Fibroblast of the aortic adventitia (primary cell): ENCODE data around the gene KIAA1217. TPM values are rescaled to one million over a fixed set of nuclear protein-coding genes. Genes with fewer than 3 reads are reported as not detected.

Experiments used
- DNase-seq: peaks from one replicate; pipeline ENCODE4 v3.0.0-alpha.2; 2010; ENCODE audit warnings: low read depth
- H3K4me3 ChIP-seq: 2 replicates; pipeline ENCODE4 v1.5.1; 2011; ENCODE audit warnings: low read depth, mild to moderate bottlenecking, control low read depth, low read length, moderate library complexity
- CTCF ChIP-seq: IDR thresholded peaks from 2 replicates; pipeline ENCODE4 v1.5.1; 2011; ENCODE audit warnings: mild to moderate bottlenecking, low read length, control low read depth, inconsistent platforms; ENCODE audit not compliant: insufficient read depth
- total RNA-seq: library from RNA; depleted of rRNA; stranded (reverse); fragments of >200 nt; gene quantifications from 2 replicates; pipeline ENCODE4 v1.2.3, GENCODE V29; 2012; ENCODE audit warnings: low replicate concordance

Gene KIAA1217
- total RNA-seq, 1 donor, result 12.5 TPM

DNA sequence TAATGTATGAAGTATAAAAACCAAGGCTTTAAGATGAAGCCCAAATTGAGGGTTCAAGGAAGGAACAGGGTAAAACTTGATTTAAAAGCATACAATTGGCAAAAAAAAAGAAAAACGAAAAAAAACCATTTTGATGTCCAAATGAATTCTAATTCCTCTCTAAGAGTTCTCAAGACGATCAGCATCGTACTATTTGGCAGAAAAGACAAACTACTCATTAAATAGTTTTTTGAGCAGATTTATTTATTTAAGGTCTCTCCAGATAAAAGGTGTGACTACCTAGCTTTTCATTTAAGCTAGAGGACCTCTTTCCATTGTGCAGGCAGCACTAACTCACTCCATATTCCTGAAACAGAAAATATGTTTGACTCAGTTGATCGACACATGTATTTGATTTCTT, 245.0 kb downstream of the KIAA1217 start:
- DNase-seq, result no peak
- H3K4me3 ChIP-seq, result no peak overlapping the region
- TF ChIP-seq CTCF, result no peak

DNA sequence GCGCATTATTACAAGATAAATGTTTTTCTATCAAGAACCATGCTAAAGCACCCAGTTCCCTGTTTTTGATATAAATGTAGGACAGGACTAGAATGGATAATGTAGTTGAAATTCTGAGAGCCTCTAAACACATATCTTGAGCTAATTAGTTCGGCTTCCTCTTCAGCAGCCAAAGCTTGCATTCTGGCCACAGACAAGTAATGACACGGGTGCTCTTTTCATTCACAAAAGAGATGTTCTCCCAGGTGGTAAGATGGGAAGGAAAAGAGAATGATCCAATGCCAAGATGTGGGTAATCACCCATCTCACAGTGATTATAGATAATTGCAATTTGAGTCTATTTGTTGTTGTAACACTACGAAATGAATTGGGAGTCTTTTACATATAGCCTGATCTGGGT, 246.5 kb downstream of the KIAA1217 start:
- no peak for TF ChIP-seq CTCF
- H3K4me3 ChIP-seq, result no peak overlapping the region
- no peak for DNase-seq

DNA sequence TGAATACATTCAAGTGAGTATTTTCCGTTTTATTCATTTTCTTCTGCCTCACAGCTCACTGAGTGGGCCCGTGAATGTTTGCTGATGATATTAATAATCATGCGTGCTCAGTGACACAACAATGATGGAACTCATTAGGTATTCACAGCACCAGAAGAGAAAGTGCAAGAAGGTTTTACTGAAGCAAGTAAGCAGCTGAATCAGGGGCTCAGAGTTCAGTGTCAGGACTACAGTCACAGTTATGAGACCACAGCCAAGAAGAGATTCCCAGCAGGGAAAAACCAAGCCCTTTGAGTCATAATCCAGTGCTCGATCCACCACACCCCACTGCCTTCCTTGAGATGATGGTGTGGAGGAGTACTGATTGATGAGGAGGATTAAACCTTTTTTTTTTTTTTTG, 247.4 kb downstream of the KIAA1217 start:
- no peak for TF ChIP-seq CTCF
- DNase-seq, result peak; percentile 82
- no peak overlapping the region for H3K4me3 ChIP-seq

GRCh38 chr10:24457661-24458318, 248.9 kb downstream of the KIAA1217 start:
- DNase-seq, result no peak

GRCh38 chr10:24459836-24460235, 250.9 kb downstream of the KIAA1217 start:
- no peak for DNase-seq
- TF ChIP-seq CTCF, result no peak
- H3K4me3 ChIP-seq, result no peak overlapping the region

More at GRCh38 chr10:24457661-24458318, 248.9 kb downstream of the KIAA1217 start:
- H3K4me3 ChIP-seq, result no peak overlapping the region
- TF ChIP-seq CTCF, result no peak

- no peak for TF ChIP-seq CTCF
- H3K4me3 ChIP-seq, result no peak overlapping the region
- no peak for DNase-seq
Measured at GRCh38 chr10:24462291-24462813, 253.4 kb downstream of the KIAA1217 start.
